Stimulated activated naive CD8-positive, alpha-beta T cell treated with anti-CD3 and anti-CD28 coated beads, Interleukin-15, Interleukin-2, amounts not matched to agents 100 U/mL and 50 U/mL, for 24 hours (primary cell): ENCODE data around the gene PRF1.
"Not testable (repeated sequence)": the region's sequence is repeated elsewhere in the genome, so short reads cannot be mapped to it uniquely, and the experiment has no call there.

Source experiments
- ATAC-seq: fragments of 150-1000 bp; cut with Tn5 transposase; one replicate; pipeline ENCODE4 v1.10.0; 2021
- DNase-seq: peaks from one replicate; pipeline ENCODE4 v3.0.0; 2021

The PRF1 gene

DNA sequence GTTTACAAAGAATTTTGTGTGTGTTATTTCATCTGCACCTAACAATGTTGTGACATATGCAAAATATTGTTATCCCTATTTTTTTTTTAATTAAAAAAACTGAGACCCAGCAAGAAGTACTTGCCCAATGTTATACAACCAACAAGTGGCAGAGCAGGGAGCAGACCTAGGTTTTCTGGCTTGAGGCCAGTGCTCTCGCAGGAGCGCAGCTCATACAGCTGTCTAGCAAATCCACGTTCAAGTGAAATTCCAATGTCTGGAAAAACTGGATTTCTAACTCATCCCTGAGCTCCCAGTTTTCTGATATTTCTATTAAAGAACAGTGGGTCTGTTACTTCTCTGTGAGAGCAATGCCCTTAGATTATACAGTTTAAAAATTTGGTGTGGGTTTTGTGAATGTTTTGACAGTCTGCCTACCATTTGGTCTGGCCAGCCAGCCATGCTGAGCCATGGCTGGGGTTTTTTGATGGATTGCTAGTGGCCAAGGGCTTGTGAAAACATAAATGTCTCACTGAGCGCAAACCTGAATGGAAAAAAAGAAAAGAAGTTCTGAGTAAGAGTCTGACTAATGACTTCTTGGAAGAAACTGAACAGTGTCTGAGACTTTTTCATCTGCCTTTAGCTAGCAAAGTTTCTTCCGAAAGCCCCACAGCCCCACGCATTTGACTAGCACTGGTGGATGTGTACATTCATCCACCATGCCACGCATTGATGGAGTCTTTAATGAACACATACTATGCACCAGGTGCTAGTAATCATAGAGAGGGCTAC, 15.4 kb upstream of the PRF1 start:
- DNase-seq (peak; percentile 60), ATAC-seq (peak; percentile 82)

- no peak for DNase-seq
- ATAC-seq, result peak; percentile 50
Measured at GRCh38 chr10:70616761-70617160, 14.2 kb upstream of the PRF1 start.

DNA sequence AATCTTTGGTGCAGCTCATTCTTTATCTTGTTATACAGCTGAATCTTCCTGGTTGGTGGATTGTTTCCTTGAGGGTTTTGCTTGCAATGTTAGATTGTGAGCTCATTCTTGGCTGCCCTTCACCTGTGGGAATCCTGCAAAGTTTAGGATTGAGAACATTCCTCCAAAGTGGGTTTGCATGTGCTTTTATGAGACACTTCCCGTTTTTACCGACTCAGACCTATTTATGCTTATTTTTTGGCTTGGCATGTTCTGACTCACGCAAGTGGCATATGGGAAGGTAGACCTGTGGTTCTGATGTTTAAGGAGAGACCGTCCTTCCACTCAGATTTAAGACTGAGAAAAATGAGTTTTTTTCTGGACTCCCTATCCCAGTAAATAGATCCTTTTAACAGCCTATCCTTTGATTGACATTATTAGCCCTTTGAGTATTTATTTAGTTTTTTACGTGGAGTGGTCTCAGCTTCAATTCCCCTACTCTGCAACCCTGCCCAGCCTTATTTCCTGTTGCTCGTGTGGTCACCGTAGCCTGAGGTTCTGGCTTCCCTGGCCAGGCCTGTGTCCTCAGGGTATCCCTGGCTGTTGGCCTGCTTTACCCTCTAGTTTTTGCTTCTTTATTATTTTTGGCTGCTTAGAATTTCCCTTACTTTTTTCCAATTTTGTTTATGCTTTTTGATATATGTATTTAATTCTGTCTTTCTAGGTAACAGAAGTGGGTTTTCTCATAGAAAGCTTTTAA, 13.4 kb upstream of the PRF1 start:
- ATAC-seq (no peak), DNase-seq (no peak)

DNA sequence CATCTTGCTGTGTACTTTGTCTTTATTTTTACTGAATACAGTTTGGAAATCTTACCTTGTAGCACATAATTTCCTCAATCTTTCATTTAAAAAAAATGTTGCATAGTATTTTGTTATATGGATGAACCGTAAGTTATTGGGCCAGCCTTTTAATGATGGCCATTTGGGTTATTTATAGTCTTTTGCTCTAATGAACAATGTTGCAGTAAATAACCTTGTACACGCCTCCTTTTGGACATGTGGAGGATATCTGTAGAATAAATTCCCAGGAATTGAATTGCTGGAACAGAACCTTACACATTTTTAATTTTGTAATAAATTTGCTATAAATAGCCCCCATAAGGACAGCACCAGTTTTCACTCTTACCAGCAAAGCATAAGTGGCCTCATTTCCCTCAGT, 12.7 kb upstream of the PRF1 start:
- ATAC-seq (no peak), DNase-seq (no peak)

- ATAC-seq, DNase-seq: not testable (repeated sequence)
Measured at GRCh38 chr10:70614364-70614763, 11.8 kb upstream of the PRF1 start.

DNA sequence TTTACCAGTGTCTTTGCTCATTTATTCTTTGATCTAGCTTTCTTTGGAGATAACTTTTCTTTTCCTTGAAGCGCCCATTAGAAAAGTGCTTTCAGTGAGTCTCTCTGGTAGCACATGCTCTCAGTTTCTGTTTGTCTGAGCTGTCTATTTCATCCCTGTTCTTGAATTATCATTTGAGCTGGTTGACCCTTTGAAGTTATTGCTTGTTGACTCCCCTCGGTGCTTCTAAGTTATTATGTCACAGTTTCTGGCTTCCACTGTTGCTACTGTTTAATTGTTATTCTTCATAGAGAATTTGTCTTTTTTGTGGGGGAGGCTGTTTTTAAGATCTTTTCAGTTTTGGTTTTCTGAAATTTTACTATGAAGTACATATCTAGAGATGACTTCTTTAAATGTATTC, 11.4 kb upstream of the PRF1 start:
- DNase-seq (no peak), ATAC-seq (no peak)

GRCh38 chr10:70607936-70608335, 5.4 kb upstream of the PRF1 start:
- DNase-seq (no peak), ATAC-seq (no peak)

GRCh38 chr10:70605161-70605560, 2.6 kb upstream of the PRF1 start:
- DNase-seq (no peak), ATAC-seq (no peak)

DNA sequence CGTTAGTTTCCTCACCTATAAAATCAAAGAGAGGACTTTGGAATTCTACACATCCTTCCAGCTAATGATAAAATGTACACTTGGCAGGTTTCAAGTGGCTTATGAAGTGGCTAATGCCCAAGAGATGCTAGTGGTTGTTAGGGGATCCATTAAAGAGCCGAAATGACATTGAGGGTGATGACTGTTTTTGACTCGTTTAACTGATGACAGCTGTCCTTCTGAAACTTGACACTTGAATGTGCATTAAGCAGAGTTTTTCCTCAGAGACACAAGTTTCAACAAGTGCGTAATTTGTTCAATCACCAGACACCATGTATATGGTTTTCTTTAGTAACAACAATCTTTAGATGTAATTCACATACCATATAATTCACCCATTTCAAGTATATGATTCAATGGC, 1.6 kb upstream of the PRF1 start:
- ATAC-seq, result no peak
- no peak for DNase-seq

GRCh38 chr10:70603449-70603801, 884 bp upstream of the PRF1 start:
- ATAC-seq, result peak; percentile 61
- DNase-seq, result peak; percentile 71

DNA sequence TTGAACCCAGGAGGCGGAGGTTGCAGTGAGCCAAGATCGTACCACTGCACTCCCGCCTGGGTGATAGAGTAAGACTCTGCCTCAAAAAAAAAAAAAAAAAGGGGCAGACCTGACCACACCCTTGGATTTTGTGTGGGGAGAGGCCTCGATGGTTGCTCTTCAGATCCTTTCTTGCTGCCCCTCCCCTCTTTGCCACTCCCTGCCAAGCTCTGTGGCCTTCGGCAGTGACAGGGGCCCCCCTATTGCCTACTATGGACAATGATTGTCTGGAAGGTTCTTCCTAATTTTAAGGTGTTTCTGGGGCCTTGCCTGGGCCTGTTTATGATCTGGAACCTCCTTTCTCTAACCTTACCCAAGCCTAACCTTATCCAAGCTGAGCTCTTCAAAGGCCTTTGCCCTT, 795 bp downstream of the PRF1 start:
- ATAC-seq, result no peak
- no peak for DNase-seq

DNA sequence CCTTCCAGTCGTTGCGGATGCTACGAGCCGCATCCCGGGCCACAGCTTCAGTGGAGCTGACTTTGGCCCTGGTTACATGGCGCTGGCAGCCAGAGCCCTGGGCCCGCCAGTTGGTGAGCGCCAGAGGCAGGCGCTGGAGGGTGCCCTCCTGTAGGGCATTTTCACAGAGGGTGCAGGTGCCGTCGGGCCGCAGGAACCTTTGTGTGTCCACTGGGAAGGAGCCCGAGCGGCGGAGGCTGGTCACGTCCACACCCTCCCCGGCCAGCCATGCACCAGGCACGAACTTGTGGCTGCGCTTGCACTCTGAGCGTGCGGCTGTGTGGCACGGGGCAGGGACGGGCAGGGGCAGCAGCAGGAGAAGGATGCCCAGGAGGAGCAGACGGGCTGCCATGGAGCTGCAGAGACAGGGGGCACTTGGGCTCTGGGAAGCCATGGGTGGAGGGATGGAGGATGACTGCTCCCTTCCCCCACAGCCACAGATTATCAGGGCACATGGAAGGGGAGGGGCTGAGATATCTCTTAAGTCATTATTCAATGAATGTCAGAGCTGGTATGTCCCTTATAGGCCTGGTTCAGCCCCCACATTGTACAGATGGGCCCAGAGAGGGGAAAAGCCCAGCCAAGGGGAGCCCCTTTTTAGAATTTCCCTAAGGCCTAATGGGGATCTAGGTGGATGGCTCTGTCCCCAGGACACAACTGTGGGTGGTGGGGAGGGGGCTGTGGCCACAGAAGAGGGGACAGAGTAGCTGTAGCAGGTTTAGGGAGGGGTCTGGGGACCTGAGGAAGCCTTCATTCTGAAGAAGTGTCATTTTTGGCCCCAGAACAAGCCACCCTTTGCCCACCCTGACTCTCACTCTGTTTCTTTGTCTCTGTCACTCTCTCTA, 1.8 kb downstream of the PRF1 start:
- DNase-seq (no peak), ATAC-seq (no peak)

GRCh38 chr10:70599791-70600190, 2.8 kb downstream of the PRF1 start:
- DNase-seq (no peak), ATAC-seq (no peak)

DNA sequence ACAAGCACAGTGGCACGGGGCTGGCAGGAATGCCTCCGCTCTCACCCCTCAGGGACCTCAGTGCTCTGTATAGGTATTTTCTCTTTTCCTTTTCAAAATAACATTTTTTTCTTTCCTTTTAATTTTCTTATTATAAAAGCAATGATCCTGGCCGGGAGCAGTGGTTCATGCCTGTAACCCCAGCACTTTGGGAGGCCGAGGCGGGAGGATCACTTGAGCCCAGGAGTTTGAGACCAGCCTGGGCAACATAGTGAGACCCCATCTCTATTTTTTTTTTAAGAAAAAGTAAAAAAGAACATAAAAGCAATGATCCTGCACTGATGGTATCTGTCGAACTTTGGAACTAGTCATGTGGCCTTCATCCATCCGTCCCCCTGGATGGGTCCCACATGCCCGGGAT, 3.2 kb downstream of the PRF1 start:
- no peak for DNase-seq
- ATAC-seq, result no peak

GRCh38 chr10:70598857-70599295, 3.7 kb downstream of the PRF1 start:
- DNase-seq (no peak), ATAC-seq (no peak)

DNA sequence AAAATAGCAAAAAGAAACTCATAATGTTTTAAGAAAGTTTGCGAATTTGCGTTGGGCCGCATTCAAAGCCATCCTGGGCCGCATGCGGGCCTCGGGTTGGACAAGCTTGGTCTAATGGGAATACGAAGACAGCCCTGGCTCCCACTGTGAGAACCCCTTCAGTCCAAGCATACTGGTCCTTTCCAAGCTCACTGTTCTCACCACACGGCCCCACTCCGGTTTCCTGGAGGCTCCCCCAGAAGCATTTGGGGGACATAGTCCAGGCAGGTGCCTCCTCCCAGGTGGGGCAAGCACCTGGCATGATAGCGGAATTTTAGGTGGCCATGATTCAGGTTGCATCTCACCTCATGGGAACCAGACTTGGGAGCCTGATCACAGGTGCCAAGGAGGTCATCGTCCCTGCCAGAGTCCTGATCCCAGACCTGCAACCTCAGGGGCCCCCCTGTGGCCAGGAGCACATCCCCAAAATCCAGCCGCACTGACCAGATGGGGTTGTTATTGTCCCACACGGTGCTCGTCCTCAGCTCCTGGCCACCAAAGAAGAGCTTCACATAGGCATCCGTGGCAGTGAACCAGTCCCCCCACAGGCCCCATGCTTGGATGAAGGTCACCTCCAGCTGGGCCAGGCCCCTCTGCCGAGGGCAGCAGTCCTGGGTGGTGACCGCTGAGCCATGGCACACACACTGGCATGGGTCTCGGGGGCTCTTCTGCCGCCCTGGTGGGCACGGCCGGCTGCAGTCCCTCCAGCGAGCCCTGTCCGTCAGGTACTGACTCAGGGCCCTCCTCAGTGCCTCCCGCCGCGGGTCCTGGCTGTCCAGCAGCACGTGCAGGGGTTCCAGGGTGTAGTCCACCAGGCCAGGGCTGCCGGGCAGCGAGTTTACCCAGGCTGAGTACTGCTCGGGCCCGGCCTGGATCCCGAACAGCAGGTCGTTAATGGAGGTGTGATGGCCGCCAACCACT, 4.4 kb downstream of the PRF1 start:
- DNase-seq, result peak; percentile 2
- no peak for ATAC-seq

DNA sequence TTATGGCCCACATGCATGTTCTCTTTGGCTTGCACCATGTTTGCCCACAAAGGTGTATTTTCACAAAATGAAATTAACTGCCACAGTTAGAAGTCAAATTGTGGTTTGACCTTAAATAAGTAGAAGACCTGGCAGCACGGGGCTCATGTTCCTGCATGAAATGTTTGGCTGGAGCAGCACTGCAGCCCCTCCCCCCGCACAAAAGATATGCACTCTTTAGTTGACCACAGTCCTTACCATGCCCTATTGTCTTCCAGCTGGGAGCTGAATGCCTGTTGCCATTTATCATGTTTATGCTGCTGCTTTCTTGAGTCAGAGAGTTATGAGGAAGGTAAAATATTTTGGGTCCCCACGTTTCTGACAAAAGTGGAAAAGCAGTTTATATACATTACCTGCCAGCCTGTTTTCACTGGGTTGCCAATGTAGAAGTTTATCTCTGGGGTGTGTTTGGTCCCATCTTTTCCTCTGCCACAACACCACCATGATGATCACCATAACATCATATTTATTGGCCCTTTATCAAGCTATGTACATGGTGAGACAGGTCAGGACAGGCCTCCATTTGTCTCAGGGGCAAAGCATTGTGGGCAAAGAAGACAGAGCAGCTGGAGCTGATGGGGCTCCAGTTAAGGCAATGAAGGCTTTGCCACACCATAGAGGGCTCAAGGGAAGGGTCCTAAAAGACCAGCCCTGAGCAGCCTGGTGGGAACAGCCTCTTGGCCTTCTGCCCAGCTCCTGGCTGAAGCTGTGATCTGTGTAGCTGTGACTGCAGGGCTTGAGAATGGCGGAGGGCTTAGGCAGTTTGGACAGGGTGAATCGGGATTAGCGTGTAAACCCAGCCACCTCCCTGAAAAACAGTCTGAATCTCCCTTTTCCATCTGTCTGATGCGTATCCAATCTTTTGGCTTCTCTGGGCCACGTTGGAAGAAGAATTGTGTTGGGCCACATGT, 5.4 kb downstream of the PRF1 start:
- DNase-seq, result peak; percentile 31
- no peak for ATAC-seq

GRCh38 chr10:70596110-70596798, 6.3 kb downstream of the PRF1 start:
- no peak for ATAC-seq
- peak; percentile 24 for DNase-seq

GRCh38 chr10:70595566-70596016, 7.0 kb downstream of the PRF1 start:
- no peak for ATAC-seq
- DNase-seq, result peak; percentile 2

DNA sequence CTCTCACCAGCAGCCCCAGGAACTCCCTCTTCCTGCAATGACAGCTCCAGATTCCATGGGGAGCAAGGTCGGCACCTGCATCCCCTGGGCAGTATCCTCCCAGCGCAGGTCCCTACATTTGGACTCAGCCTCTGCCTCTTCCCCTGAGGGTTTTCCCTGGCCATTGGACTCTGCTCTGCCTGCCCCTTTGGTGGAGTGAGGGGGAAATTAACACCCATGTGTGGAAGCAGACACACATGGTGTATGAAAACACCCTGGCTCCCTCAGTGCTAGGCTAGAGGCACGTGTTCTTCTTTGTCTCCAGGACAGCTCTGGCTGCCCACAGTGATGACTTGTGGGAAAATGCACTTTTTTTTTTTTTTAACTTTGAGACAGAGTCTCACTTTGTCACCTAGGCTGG, 8.4 kb downstream of the PRF1 start:
- DNase-seq, result peak; percentile 14
- peak; percentile 40 for ATAC-seq
